ENCODE measurements around the gene FXR1.

FXR1 gene

GRCh38 chr3:181008796-181009195 lies 96.3 kb downstream of the FXR1 start:
- no peak for DNase-seq (ENCODE audit: low read depth)

GRCh38 chr3:181009225-181009624 lies 96.8 kb downstream of the FXR1 start:
- peak; percentile 7 for DNase-seq (ENCODE audit: low read depth)

- DNase-seq (ENCODE audit: low read depth) = no peak
These were observed 105.2 kb downstream of the FXR1 start for GRCh38 chr3:181017690-181018089.

- no peak for DNase-seq (ENCODE audit: low read depth)
These were observed 112.7 kb downstream of the FXR1 start for GRCh38 chr3:181025204-181025603.

GRCh38 chr3:181030948-181031347 lies 118.5 kb downstream of the FXR1 start:
- DNase-seq (ENCODE audit: low read depth) = no peak
